Right cardiac atrium (tissue), 5 donors: Measurements from ENCODE around the gene MOK. TPM values are rescaled to one million over a fixed set of nuclear protein-coding genes. Genes with fewer than 3 reads are reported as not detected.

Experiments
- ATAC-seq, 2 donors: fragments of 200-7000 bp; cut with Tn5 transposase; one replicate each; pipeline versions ENCODE4 v1.8.0 to v1.9.1; 2020; ENCODE audit warnings: moderate library complexity in 2 of 2, mild to moderate bottlenecking in 1 of 2
- DNase-seq, 3 donors: peaks; one replicate each; pipeline ENCODE4 v3.0.0-alpha.2; 2020
- H3K27ac ChIP-seq: one replicate; pipeline ENCODE4 v1.5.1; 2013; ENCODE audit warnings: mild to moderate bottlenecking, low read length, control low read depth, moderate library complexity
- H3K27me3 ChIP-seq: one replicate; pipeline ENCODE4 v1.6.1; 2013; ENCODE audit not compliant: control insufficient read depth, insufficient read depth
- H3K4me1 ChIP-seq: one replicate; pipeline ENCODE4 v1.6.1; 2013; ENCODE audit warnings: low read length; ENCODE audit not compliant: control insufficient read depth, insufficient read depth
- H3K4me3 ChIP-seq: one replicate; pipeline ENCODE4 v1.5.1; 2013; ENCODE audit warnings: low read length, control low read depth
- H3K9me3 ChIP-seq: one replicate; pipeline ENCODE4 v1.6.1; 2013; ENCODE audit warnings: low read length; ENCODE audit not compliant: control insufficient read depth
- WGBS: extraction: QIAGEN DNeasy Blood & Tissue Kit; methylation state at CpG from one replicate; pipeline ENCODE4 v1.1.7; 2013; 5-methylcytosine and 5-hydroxymethylcytosine counted together
- intact Hi-C, 4 donors: fragments of 100-400 bp; cut with DNase I; formaldehyde crosslinking; loops; one replicate each; pipeline versions ENCODE4 v1.11.0 to v1.14.0; 2022 to 2023
- polyA plus RNA-seq: library from polyadenylated mRNA; stranded (reverse); fragments of 200-250 nt; gene quantifications from one replicate; pipeline ENCODE4 v1.2.3, GENCODE V29; 2013
- total RNA-seq, 4 donors: library from RNA; stranded (reverse); fragmentation: NEBNext Ultra II Directional; extraction: Animal tissue kit (Norgen Biotek cat#: 25700); gene quantifications; one replicate each; pipeline ENCODE4 v1.2.1, GENCODE V29; 2021
- donor health status: healthy with polysubstance abuse.
- donor health status: DM: no; HTN: yes; CAD: no.
- donor health status: DM: no; HTN: no; CAD: no.
- donor health status: DM: no; HTN: yes; CAD: no; lungs with severe emphysema.
- donor health status: DM: yes; HTN: yes; CAD: no.

MOK gene
- total and polyA plus RNA-seq, 5 donors = 11.4 to 18.4 (median 13.9) TPM

- intact Hi-C loops = no loop called here
- Histone ChIP-seq H3K27me3 (no peaks in the 10 kb centered on the region), H3K9me3 (no peaks in the 10 kb centered on the region), H3K4me1 (no peaks in the 10 kb centered on the region), H3K27ac (no peak overlapping the region), H3K4me3 (no peak overlapping the region)
- ATAC-seq (no peak), DNase-seq (peak in 1 of 3 donors; percentile 44)
- WGBS = 92% methylated on average over 10 of the region's 10 CpGs
Measured at GRCh38 chr14:102212845-102213244, 92.1 kb downstream of the MOK start.

- no peak overlapping the region for H3K27ac ChIP-seq
- DNase-seq (no peak), ATAC-seq (no peak)
- 90% methylated on average over 8 of the region's 8 CpGs for whole genome bisulfite sequencing
- H3K4me3 ChIP-seq = no peak overlapping the region
- H3K9me3 ChIP-seq = no peaks in the 10 kb centered on the region
- intact Hi-C loops = no loop called here
- H3K27me3 ChIP-seq = no peaks in the 10 kb centered on the region
- H3K4me1 ChIP-seq = no peaks in the 10 kb centered on the region
Measured at GRCh38 chr14:102212356-102212755, 92.6 kb downstream of the MOK start.

- H3K27me3 ChIP-seq = no peaks in the 10 kb centered on the region
- no peak for DNase-seq
- intact Hi-C loops = no loop called here
- no peak for ATAC-seq
- no peak overlapping the region for H3K27ac ChIP-seq
- no peak overlapping the region for H3K4me3 ChIP-seq
- WGBS = 95% methylated on average over 12 of the region's 12 CpGs
- no peaks in the 10 kb centered on the region for H3K9me3 ChIP-seq
- no peaks in the 10 kb centered on the region for H3K4me1 ChIP-seq
Measured at GRCh38 chr14:102211240-102211639, 93.7 kb downstream of the MOK start.

GRCh38 chr14:102210421-102211042 lies 94.4 kb downstream of the MOK start:
- H3K9me3 ChIP-seq = no peaks in the 10 kb centered on the region
- 83% methylated on average over 25 of the region's 25 CpGs for WGBS
- H3K4me3 ChIP-seq = no peak overlapping the region
- DNase-seq (peak in 1 of 3 donors; percentile 49), ATAC-seq (no peak)
- H3K4me1 ChIP-seq = no peaks in the 10 kb centered on the region
- H3K27me3 ChIP-seq = no peaks in the 10 kb centered on the region
- H3K27ac ChIP-seq = no peak overlapping the region
- intact Hi-C loops = no loop called here

- peak; percentile 60 to 65 for ATAC-seq
Measured at GRCh38 chr14:102209224-102209966, 95.6 kb downstream of the MOK start.

GRCh38 chr14:102208741-102209140 lies 96.2 kb downstream of the MOK start:
- Histone ChIP-seq H3K9me3 (no peaks in the 10 kb centered on the region), H3K4me1 (no peaks in the 10 kb centered on the region), H3K4me3 (no peak overlapping the region), H3K27me3 (no peaks in the 10 kb centered on the region), H3K27ac (no peak overlapping the region)
- intact Hi-C loops = no loop called here
- ATAC-seq (peak in 1 of 2 donors; percentile 5), DNase-seq (no peak)
- WGBS = 89% methylated on average over 17 of the region's 17 CpGs

More at GRCh38 chr14:102209224-102209966, 95.6 kb downstream of the MOK start:
- intact Hi-C loops = no loop called here
- no peaks in the 10 kb centered on the region for H3K9me3 ChIP-seq
- DNase-seq = peak in 1 of 3 donors; percentile 63
- no peaks in the 10 kb centered on the region for H3K4me1 ChIP-seq
- no peaks in the 10 kb centered on the region for H3K27me3 ChIP-seq
- WGBS = 64% methylated on average over 19 of the region's 19 CpGs
- H3K4me3 ChIP-seq = no peak overlapping the region
- no peak overlapping the region for H3K27ac ChIP-seq

- no peaks in the 10 kb centered on the region for H3K9me3 ChIP-seq
- no peak overlapping the region for H3K4me3 ChIP-seq
- intact Hi-C loops = no loop called here
- no peak for DNase-seq
- H3K27me3 ChIP-seq = no peaks in the 10 kb centered on the region
- no peak overlapping the region for H3K27ac ChIP-seq
- WGBS = 93% methylated on average over 13 of the region's 13 CpGs
- H3K4me1 ChIP-seq = peaks cover 3% of the 10 kb centered on the region
- no peak for ATAC-seq
Measured at GRCh38 chr14:102207831-102208365, 97.1 kb downstream of the MOK start.

GRCh38 chr14:102206918-102207317 lies 98.0 kb downstream of the MOK start:
- Histone ChIP-seq H3K27ac (no peak overlapping the region), H3K4me1 (peaks cover 3% of the 10 kb centered on the region), H3K4me3 (no peak overlapping the region), H3K27me3 (no peaks in the 10 kb centered on the region), H3K9me3 (no peaks in the 10 kb centered on the region)
- WGBS = 85% methylated on average over 8 of the region's 8 CpGs
- DNase-seq (no peak), ATAC-seq (no peak)
- intact Hi-C loops = no loop called here

GRCh38 chr14:102205560-102205959 lies 99.4 kb downstream of the MOK start:
- 77% methylated on average over 5 of the region's 5 CpGs for WGBS
- ATAC-seq (no peak), DNase-seq (no peak)
- no peaks in the 10 kb centered on the region for H3K27me3 ChIP-seq
- no peak overlapping the region for H3K4me3 ChIP-seq
- intact Hi-C loops = no loop called here
- H3K27ac ChIP-seq = no peak overlapping the region
- H3K9me3 ChIP-seq = no peaks in the 10 kb centered on the region
- peaks cover 3% of the 10 kb centered on the region for H3K4me1 ChIP-seq

GRCh38 chr14:102203382-102203781 lies 101.6 kb downstream of the MOK start:
- WGBS = 65% methylated on average over 6 of the region's 6 CpGs
- Histone ChIP-seq H3K4me1 (peaks cover 5% of the 10 kb centered on the region), H3K9me3 (no peaks in the 10 kb centered on the region), H3K27me3 (no peaks in the 10 kb centered on the region), H3K27ac (no peak overlapping the region), H3K4me3 (no peak overlapping the region)
- no peak for ATAC-seq
- intact Hi-C loops = no loop called here
- DNase-seq = no peak

- WGBS = 90% methylated on average over 3 of the region's 3 CpGs
Measured at GRCh38 chr14:102202944-102203343, 102.0 kb downstream of the MOK start.

More at GRCh38 chr14:102202944-102203343, 102.0 kb downstream of the MOK start:
- H3K4me3 ChIP-seq = no peak overlapping the region
- DNase-seq = no peak
- no peak overlapping the region for H3K27ac ChIP-seq
- no peaks in the 10 kb centered on the region for H3K9me3 ChIP-seq
- no peaks in the 10 kb centered on the region for H3K27me3 ChIP-seq
- intact Hi-C loops = no loop called here
- no peak for ATAC-seq
- peaks cover 5% of the 10 kb centered on the region for H3K4me1 ChIP-seq
